ENCODE measurements around the gene SLC11A2. TPM values are rescaled to one million over a fixed set of nuclear protein-coding genes. Genes with fewer than 3 reads are reported as not detected.

The SLC11A2 gene
- total and polyA plus RNA-seq, 2 of the 4 experiments (the other 2 are of a cell fraction), result 28.0 to 45.3 TPM

DNA sequence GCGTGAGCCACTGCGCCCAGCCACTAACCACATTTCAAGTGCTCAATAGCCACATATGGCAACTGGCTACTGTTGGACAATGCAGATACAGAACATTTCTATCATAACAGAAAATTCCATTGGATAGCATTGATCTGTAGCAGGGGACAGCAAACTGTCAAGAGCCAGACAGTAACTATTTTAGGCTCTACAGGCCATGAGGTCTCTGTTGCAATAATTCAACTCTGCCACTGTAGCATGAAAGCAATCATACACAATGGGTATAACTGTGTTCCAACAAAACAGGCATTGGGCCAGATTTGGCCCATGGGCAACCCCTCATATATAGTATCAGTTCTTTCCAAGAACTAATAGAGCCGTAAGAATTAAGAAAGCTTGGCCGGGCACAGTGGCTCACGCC lies 49.2 kb upstream of the SLC11A2 start:
- dilution Hi-C loops (cut with HindIII; ENCODE audit: low sequenced_read_pairs, unreplicated experiment), result no loop called here
- no peak overlapping the region for H3K4me2 ChIP-seq (ENCODE audit: low read depth, low read length)

More for the DNA sequence above, 49.2 kb upstream of the SLC11A2 start:
- no peak for DNase-seq
- 100% methylated on average over 4 of the region's 5 CpGs; no CpG with 5 or more reads in 1 of the 2 experiments for WGBS, 2 experiments (ENCODE audit: extremely low coverage in 2 of 2, insufficient read length in 1 of 2)
- H3K4me3 ChIP-seq (ENCODE audit: insufficient read depth, low read depth, low read length), result no peak overlapping the region
- no peak overlapping the region for H2AFZ ChIP-seq (replicated peaks; ENCODE audit: low read length, poor library complexity)
- H2AK5ac ChIP-seq (ENCODE audit: low read depth, low read length), result no peak overlapping the region
- no peak overlapping the region; the same call in 1 of the 2 replicates for H3K23ac ChIP-seq (ENCODE audit: low read depth, low read length)
- intact Hi-C loops (cut with micrococcal nuclease) (no loop called here), in situ Hi-C loops (cut with MboI; ENCODE audit: low sequenced_read_pairs) (no loop called here)
- TF ChIP-seq, protein P1, sequence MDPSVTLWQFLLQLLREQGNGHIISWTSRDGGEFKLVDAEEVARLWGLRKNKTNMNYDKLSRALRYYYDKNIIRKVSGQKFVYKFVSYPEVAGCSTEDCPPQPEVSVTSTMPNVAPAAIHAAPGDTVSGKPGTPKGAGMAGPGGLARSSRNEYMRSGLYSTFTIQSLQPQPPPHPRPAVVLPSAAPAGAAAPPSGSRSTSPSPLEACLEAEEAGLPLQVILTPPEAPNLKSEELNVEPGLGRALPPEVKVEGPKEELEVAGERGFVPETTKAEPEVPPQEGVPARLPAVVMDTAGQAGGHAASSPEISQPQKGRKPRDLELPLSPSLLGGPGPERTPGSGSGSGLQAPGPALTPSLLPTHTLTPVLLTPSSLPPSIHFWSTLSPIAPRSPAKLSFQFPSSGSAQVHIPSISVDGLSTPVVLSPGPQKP (IDR thresholded peaks at IDR 0.05; ENCODE audit: borderline replicate concordance, low read depth, low read length), result no peak
- TF ChIP-seq MAZ (IDR thresholded peaks at IDR 0.05; ENCODE audit: borderline replicate concordance, low read depth, low read length) (no peak), SMC3 (IDR thresholded peaks at IDR 0.05; ENCODE audit: low read depth, low read length) (no peak), RAD21 (IDR thresholded peaks at IDR 0.05; ENCODE audit: low read length) (no peak), CHD1 (IDR thresholded peaks at IDR 0.05; ENCODE audit: low read depth, low read length) (no peak), POLR2A (IDR thresholded peaks at IDR 0.05; ENCODE audit: low read depth, low read length) (no peak), RFX5 (IDR thresholded peaks at IDR 0.05; ENCODE audit: low read depth, low read length) (no peak)
- TF ChIP-seq, protein P2, sequence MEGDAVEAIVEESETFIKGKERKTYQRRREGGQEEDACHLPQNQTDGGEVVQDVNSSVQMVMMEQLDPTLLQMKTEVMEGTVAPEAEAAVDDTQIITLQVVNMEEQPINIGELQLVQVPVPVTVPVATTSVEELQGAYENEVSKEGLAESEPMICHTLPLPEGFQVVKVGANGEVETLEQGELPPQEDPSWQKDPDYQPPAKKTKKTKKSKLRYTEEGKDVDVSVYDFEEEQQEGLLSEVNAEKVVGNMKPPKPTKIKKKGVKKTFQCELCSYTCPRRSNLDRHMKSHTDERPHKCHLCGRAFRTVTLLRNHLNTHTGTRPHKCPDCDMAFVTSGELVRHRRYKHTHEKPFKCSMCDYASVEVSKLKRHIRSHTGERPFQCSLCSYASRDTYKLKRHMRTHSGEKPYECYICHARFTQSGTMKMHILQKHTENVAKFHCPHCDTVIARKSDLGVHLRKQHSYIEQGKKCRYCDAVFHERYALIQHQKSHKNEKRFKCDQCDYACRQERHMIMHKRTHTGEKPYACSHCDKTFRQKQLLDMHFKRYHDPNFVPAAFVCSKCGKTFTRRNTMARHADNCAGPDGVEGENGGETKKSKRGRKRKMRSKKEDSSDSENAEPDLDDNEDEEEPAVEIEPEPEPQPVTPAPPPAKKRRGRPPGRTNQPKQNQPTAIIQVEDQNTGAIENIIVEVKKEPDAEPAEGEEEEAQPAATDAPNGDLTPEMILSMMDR (conservative IDR thresholded peaks at IDR 0.05; ENCODE audit: low read depth, low read length), result no peak
- TF ChIP-seq, protein P3, sequence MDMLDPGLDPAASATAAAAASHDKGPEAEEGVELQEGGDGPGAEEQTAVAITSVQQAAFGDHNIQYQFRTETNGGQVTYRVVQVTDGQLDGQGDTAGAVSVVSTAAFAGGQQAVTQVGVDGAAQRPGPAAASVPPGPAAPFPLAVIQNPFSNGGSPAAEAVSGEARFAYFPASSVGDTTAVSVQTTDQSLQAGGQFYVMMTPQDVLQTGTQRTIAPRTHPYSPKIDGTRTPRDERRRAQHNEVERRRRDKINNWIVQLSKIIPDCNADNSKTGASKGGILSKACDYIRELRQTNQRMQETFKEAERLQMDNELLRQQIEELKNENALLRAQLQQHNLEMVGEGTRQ (IDR thresholded peaks at IDR 0.05; ENCODE audit: low read depth, low read length), result no peak
- H4K91ac ChIP-seq (ENCODE audit: insufficient read depth, low read depth, low read length), result no peak overlapping the region
- H3K4ac ChIP-seq (ENCODE audit: low read depth, low read length), result no peak overlapping the region
- no peaks in the 10 kb centered on the region for H3K27me3 ChIP-seq (ENCODE audit: control insufficient read depth, insufficient read depth, low read length)
- no peak overlapping the region for H2BK20ac ChIP-seq (ENCODE audit: low read depth, low read length)
- peaks cover 45% of the 10 kb centered on the region for H4K20me1 ChIP-seq (ENCODE audit: insufficient read depth, low read length)
- no peak overlapping the region for H3K56ac ChIP-seq (ENCODE audit: extremely low read depth, insufficient read depth, low read length)
- no peak overlapping the region for H3K18ac ChIP-seq (ENCODE audit: low read depth, low read length)
- H3K14ac ChIP-seq (replicated peaks; ENCODE audit: low read depth, low read length), result no peak overlapping the region
- no peak overlapping the region for H4K8ac ChIP-seq (ENCODE audit: low read depth in 2 of 2, low read length in 2 of 2)
- peaks cover 33% of the 10 kb centered on the region for H3K36me3 ChIP-seq (ENCODE audit: control insufficient read depth, insufficient read depth, low read length)
- no peak overlapping the region for H2AK9ac ChIP-seq (replicated peaks; ENCODE audit: low read depth, low read length, poor library complexity)
- peaks cover 13 to 66% of the 10 kb centered on the region in 2 experiments for H3K79me1 ChIP-seq (ENCODE audit: low read depth in 1 of 2, low read length in 2 of 2)
- no peak overlapping the region for H2BK120ac ChIP-seq (ENCODE audit: low read depth, low read length)
- no peaks in the 10 kb centered on the region for H3K9me3 ChIP-seq (ENCODE audit: control insufficient read depth, insufficient read depth, low read length)
- H3K9ac ChIP-seq (ENCODE audit: low read depth, low read length), result no peak overlapping the region
- H4K5ac ChIP-seq (ENCODE audit: low read depth, low read length), result no peak overlapping the region
- no peak for ATAC-seq (ENCODE audit: low read depth)
- H3K27ac ChIP-seq (ENCODE audit: insufficient read depth, low read length), result no peak overlapping the region
- BruUV-seq (replicated peaks), result no TSS peak
- ChIA-PET CTCF (no interaction called here), POLR2A (ENCODE audit: unreplicated experiment) (no interaction called here)
- no peak overlapping the region for H2BK5ac ChIP-seq (ENCODE audit: low read depth, low read length, poor library complexity, severe bottlenecking)
- peaks cover 13% of the 10 kb centered on the region for H3K9me1 ChIP-seq (ENCODE audit: insufficient read depth, low read length)
- H3K4me1 ChIP-seq (ENCODE audit: control insufficient read depth, insufficient read depth, low read length), result peaks cover 2% of the 10 kb centered on the region; the same call in 1 of the 2 replicates
- no peak overlapping the region for H2BK15ac ChIP-seq (ENCODE audit: low read depth, low read length)
